A549 (cell line): ENCODE measurements around the gene BGN.

Experiments used
- ATOH8 ChIP-seq: fragments of 250-450 bp; sonication (Bioruptor Pico); IDR thresholded peaks from 2 replicates; pipeline ENCODE4 v1.5.0; 2020; ENCODE audit warnings: low read depth, mild to moderate bottlenecking, moderate library complexity
- BHLHE40 ChIP-seq: IDR thresholded peaks from 2 replicates; pipeline ENCODE4 v1.6.1; 2012; ENCODE audit warnings: low read depth, low read length, inconsistent platforms
- CEBPB ChIP-seq, 2 experiments: fragments of >200 bp in 1 of 2; sonication (Bioruptor Twin) in 1 of 2; formaldehyde crosslinking in 1 of 2; IDR thresholded peaks; 2 replicates each; pipeline ENCODE4 v1.6.1; 2012 to 2016
- CTCF ChIP-seq: fragments of >200 bp; sonication (Bioruptor Twin); formaldehyde crosslinking; IDR thresholded peaks from 3 replicates; pipeline ENCODE4 v1.5.1; 2016
- HOXB5 ChIP-seq: fragments of 250-450 bp; sonication (Bioruptor Pico); IDR thresholded peaks from 2 replicates; pipeline ENCODE4 v1.5.0; 2020; ENCODE audit warnings: mild to moderate bottlenecking, moderate library complexity
- NR3C1 ChIP-seq: fragments of >200 bp; sonication (Bioruptor Twin); formaldehyde crosslinking; IDR thresholded peaks from 3 replicates; pipeline ENCODE4 v1.6.1; 2017
- POLR2A ChIP-seq: IDR thresholded peaks from 2 replicates; pipeline ENCODE4 v1.6.1; 2012; ENCODE audit warnings: mild to moderate bottlenecking, low read length
- SREBF2 ChIP-seq: fragments of 450-650 bp; IDR thresholded peaks from 2 replicates; pipeline ENCODE4 v1.6.1; 2014; ENCODE audit warnings: mild to moderate bottlenecking, moderate library complexity

- TF ChIP-seq CTCF (no peak), POLR2A (no peak), HOXB5 (CRISPR knock-in tag) (no peak), SREBF2 (no peak), BHLHE40 (no peak), CEBPB (IDR thresholded peaks at IDR 0.05) (no peak), ATOH8 (CRISPR knock-in tag) (no peak), NR3C1 (no peak)
These were observed 49.5 kb upstream of the BGN start for GRCh38 chrX:153445106-153445855.
